WTC11 (cell line): ENCODE results near the gene MAMDC2. TPM values are rescaled to one million over a fixed set of nuclear protein-coding genes. Genes with fewer than 3 reads are reported as not detected.

Source experiments
- ATAC-seq: fragments of 200-7000 bp; cut with Tn5 transposase; 2 replicates; pipeline ENCODE4 v1.10.0; 2021; ENCODE audit warnings: mild to moderate bottlenecking, moderate library complexity
- Bru-seq: library from RNA; stranded (reverse); fragments of 400-500 nt; gene quantifications from one replicate; lab custom pipeline; 2021; lab: Mats Ljungman, UMichigan
- CTCF ChIA-PET: fragments of 300-600 bp; sonication (Branson Sonifier 250); formaldehyde crosslinking; loops from one replicate; lab custom pipeline; 2021; ENCODE audit warnings: antibody characterized with exemption; lab: Charles Lee
- POLR2A ChIA-PET: fragments of 350-600 bp; sonication (Branson Sonifier 250); formaldehyde crosslinking; loops from one replicate; lab custom pipeline; 2021; ENCODE audit warnings: antibody characterized with exemption; lab: Charles Lee
- DNase-seq: peaks from one replicate; pipeline ENCODE4 v3.0.0; 2021; ENCODE audit warnings: low spot score
- H3K27ac Mint-ChIP-seq: 2 replicates; pipeline ENCODE4 v1.8.0; 2021; ENCODE audit warnings: mixed read lengths
- H3K27me3 Mint-ChIP-seq: 2 replicates; pipeline ENCODE4 v1.8.0; 2021; ENCODE audit warnings: low read depth, mild to moderate bottlenecking, moderate library complexity, mixed read lengths
- H3K36me3 Mint-ChIP-seq: 2 replicates; pipeline ENCODE4 v1.8.0; 2021; ENCODE audit warnings: mixed read lengths
- H3K4me1 Mint-ChIP-seq: 2 replicates; pipeline ENCODE4 v1.8.0; 2022; ENCODE audit warnings: mixed read lengths
- H3K4me3 Mint-ChIP-seq: 2 replicates; pipeline ENCODE4 v1.8.0; 2021; ENCODE audit warnings: mild to moderate bottlenecking, moderate library complexity, mixed read lengths
- H3K9me3 Mint-ChIP-seq: 2 replicates; pipeline ENCODE4 v1.8.0; 2021; ENCODE audit warnings: mixed read lengths
- ELF4 ChIP-seq: sonication (generic); formaldehyde crosslinking; IDR thresholded peaks from 2 replicates; pipeline ENCODE4 v1.8.1; 2022; ENCODE audit warnings: low read depth, mild to moderate bottlenecking, moderate library complexity, missing genetic modification reagents
- JAZF1 ChIP-seq: fragments of 250-450 bp; sonication (Bioruptor Pico); IDR thresholded peaks from 2 replicates; pipeline ENCODE4 v1.9.0; 2021; ENCODE audit warnings: moderate library complexity, mild to moderate bottlenecking, inconsistent platforms
- TEAD1 ChIP-seq: sonication (generic); formaldehyde crosslinking; IDR thresholded peaks from 2 replicates; pipeline ENCODE4 v1.8.0; 2022; ENCODE audit warnings: mild to moderate bottlenecking, missing genetic modification reagents
- ZNF263 ChIP-seq: sonication (generic); formaldehyde crosslinking; IDR thresholded peaks from 2 replicates; pipeline ENCODE4 v1.8.1; 2022; ENCODE audit warnings: low read depth, mild to moderate bottlenecking, moderate library complexity, missing genetic modification reagents
- long read RNA-seq, 3 experiments: library from RNA in 1 of 3; library from capped mRNA in 1 of 3; library from polyadenylated mRNA in 1 of 3; unstranded in 2 of 3; stranded (forward) in 1 of 3; transcript quantifications; one replicate each; pipeline ENCODE4 v2.0.0, GENCODE V29; 2021
- total RNA-seq: library from RNA; stranded (reverse); gene quantifications from 3 replicates; pipeline ENCODE4 v1.2.3, GENCODE V29; 2021
- TF ChIP-seq, protein P1 (sequence below): sonication (generic); formaldehyde crosslinking; IDR thresholded peaks from 2 replicates; pipeline ENCODE4 v1.8.0; 2022; ENCODE audit warnings: missing genetic modification reagents
- TF ChIP-seq, protein P2 (sequence below): sonication (generic); formaldehyde crosslinking; IDR thresholded peaks from 2 replicates; pipeline ENCODE4 v1.8.1; 2023; ENCODE audit warnings: mild to moderate bottlenecking, missing genetic modification reagents
- TF ChIP-seq, protein P3 (sequence below): sonication (generic); formaldehyde crosslinking; IDR thresholded peaks from 2 replicates; pipeline ENCODE4 v1.8.1; 2023; ENCODE audit warnings: mild to moderate bottlenecking, missing genetic modification reagents
- TF ChIP-seq, protein P4 (sequence below): sonication (generic); formaldehyde crosslinking; IDR thresholded peaks from 2 replicates; pipeline ENCODE4 v1.8.1; 2023; ENCODE audit warnings: mild to moderate bottlenecking, missing genetic modification reagents, borderline replicate concordance
- TF ChIP-seq, protein P5 (sequence below): sonication (generic); formaldehyde crosslinking; IDR thresholded peaks from 2 replicates; pipeline ENCODE4 v1.8.0; 2023; ENCODE audit warnings: missing genetic modification reagents

Gene MAMDC2, protein sequence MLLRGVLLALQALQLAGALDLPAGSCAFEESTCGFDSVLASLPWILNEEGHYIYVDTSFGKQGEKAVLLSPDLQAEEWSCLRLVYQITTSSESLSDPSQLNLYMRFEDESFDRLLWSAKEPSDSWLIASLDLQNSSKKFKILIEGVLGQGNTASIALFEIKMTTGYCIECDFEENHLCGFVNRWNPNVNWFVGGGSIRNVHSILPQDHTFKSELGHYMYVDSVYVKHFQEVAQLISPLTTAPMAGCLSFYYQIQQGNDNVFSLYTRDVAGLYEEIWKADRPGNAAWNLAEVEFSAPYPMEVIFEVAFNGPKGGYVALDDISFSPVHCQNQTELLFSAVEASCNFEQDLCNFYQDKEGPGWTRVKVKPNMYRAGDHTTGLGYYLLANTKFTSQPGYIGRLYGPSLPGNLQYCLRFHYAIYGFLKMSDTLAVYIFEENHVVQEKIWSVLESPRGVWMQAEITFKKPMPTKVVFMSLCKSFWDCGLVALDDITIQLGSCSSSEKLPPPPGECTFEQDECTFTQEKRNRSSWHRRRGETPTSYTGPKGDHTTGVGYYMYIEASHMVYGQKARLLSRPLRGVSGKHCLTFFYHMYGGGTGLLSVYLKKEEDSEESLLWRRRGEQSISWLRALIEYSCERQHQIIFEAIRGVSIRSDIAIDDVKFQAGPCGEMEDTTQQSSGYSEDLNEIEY
- total RNA-seq (6.0 to 6.3 TPM (median 6.3 TPM) in 3 replicates), Bru-seq, nascent RNA (percentile 54 among the genes with signal in this experiment)
- long read RNA-seq, experiment 1, transcript MAMDC2-201 (14 exons, 3,616 nt), result major isoform, 38 of 56 reads
- long read RNA-seq, experiment 1, partial matches to known transcripts, result 10 of 56 reads
- long read RNA-seq, experiment 1, other reads (novel, unspliced or antisense), result 8 of 56 reads
- long read RNA-seq, experiment 2, transcript MAMDC2-201 (14 exons, 3,616 nt), result major isoform, 6 of 13 reads
- long read RNA-seq, experiment 2, partial matches to known transcripts, result 7 of 13 reads
- long read RNA-seq, experiment 2, other reads (novel, unspliced or antisense), result 0 of 13 reads
- long read RNA-seq, experiment 3, partial matches to known transcripts, result 1 of 6 reads
- long read RNA-seq, experiment 3, other reads (novel, unspliced or antisense), result 2 of 6 reads

DNA sequence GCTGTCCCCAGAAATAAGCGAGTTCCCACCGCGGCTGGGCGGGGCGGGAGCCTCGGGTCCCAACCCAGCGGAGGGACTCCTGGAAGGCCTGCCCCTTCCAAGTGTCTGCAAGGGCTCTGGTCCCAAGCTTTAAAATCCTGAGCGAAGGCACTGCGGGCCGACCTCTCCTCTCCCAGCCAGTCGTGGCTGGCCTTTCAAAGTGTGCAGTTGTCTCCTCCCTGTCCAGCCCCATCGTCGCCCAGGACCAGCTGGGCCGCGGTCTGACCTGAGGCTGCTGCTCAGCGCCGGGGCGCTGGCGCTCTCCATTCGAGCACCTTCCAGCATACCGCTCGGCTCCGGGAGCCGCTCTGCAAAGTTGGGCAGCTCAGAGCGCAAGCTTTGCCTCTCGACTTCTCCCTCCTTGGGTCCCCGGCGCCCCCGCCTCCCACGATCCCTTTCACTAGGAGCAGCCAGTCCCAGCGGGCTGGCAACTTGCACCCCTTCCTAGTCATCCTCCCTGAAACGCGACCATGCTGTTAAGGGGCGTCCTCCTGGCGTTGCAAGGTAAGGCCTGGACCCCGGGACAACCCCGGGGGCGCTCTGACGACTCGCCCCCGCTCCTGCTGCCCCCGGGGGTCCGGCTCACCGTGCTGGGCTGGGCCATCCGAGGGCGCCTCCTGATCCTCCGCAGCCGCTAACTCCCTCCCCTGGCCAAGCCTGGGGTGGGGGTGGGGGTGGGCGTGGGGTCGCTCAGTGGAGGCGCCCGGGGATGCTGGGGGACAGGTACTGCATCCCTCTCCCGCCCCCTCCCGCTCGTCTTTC is at the start of gene MAMDC2:
Gene MAMDC2 (plus strand): TSS at position 160 of the 801 bp plus-strand sequence. CDS start 350 bp downstream, at position 510.
- H3K27me3 Mint-ChIP-seq, result peaks cover 33% of the 10 kb centered on the region
- ATAC-seq, result peak; percentile 66
- DNase-seq, result peak; percentile 70
- peak within 1 kb of the TSS; percentile 66 for H3K27ac Mint-ChIP-seq
- TF ChIP-seq ELF4 (0 out of 2 replicates have a peak, but pooled peaks have one; percentile 28), ZNF263 (CRISPR knock-in tag) (no peak), JAZF1 (CRISPR knock-in tag) (no peak), TEAD1 (CRISPR knock-in tag) (0 out of 2 replicates have a peak, but pooled peaks have one; percentile 38)
- TF ChIP-seq, protein P1, sequence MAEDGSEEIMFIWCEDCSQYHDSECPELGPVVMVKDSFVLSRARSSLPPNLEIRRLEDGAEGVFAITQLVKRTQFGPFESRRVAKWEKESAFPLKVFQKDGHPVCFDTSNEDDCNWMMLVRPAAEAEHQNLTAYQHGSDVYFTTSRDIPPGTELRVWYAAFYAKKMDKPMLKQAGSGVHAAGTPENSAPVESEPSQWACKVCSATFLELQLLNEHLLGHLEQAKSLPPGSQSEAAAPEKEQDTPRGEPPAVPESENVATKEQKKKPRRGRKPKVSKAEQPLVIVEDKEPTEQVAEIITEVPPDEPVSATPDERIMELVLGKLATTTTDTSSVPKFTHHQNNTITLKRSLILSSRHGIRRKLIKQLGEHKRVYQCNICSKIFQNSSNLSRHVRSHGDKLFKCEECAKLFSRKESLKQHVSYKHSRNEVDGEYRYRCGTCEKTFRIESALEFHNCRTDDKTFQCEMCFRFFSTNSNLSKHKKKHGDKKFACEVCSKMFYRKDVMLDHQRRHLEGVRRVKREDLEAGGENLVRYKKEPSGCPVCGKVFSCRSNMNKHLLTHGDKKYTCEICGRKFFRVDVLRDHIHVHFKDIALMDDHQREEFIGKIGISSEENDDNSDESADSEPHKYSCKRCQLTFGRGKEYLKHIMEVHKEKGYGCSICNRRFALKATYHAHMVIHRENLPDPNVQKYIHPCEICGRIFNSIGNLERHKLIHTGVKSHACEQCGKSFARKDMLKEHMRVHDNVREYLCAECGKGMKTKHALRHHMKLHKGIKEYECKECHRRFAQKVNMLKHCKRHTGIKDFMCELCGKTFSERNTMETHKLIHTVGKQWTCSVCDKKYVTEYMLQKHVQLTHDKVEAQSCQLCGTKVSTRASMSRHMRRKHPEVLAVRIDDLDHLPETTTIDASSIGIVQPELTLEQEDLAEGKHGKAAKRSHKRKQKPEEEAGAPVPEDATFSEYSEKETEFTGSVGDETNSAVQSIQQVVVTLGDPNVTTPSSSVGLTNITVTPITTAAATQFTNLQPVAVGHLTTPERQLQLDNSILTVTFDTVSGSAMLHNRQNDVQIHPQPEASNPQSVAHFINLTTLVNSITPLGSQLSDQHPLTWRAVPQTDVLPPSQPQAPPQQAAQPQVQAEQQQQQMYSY (CRISPR knock-in tag), result no peak
- TF ChIP-seq, protein P2, sequence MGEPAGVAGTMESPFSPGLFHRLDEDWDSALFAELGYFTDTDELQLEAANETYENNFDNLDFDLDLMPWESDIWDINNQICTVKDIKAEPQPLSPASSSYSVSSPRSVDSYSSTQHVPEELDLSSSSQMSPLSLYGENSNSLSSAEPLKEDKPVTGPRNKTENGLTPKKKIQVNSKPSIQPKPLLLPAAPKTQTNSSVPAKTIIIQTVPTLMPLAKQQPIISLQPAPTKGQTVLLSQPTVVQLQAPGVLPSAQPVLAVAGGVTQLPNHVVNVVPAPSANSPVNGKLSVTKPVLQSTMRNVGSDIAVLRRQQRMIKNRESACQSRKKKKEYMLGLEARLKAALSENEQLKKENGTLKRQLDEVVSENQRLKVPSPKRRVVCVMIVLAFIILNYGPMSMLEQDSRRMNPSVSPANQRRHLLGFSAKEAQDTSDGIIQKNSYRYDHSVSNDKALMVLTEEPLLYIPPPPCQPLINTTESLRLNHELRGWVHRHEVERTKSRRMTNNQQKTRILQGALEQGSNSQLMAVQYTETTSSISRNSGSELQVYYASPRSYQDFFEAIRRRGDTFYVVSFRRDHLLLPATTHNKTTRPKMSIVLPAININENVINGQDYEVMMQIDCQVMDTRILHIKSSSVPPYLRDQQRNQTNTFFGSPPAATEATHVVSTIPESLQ (CRISPR knock-in tag), result no peak
- TF ChIP-seq, protein P3, sequence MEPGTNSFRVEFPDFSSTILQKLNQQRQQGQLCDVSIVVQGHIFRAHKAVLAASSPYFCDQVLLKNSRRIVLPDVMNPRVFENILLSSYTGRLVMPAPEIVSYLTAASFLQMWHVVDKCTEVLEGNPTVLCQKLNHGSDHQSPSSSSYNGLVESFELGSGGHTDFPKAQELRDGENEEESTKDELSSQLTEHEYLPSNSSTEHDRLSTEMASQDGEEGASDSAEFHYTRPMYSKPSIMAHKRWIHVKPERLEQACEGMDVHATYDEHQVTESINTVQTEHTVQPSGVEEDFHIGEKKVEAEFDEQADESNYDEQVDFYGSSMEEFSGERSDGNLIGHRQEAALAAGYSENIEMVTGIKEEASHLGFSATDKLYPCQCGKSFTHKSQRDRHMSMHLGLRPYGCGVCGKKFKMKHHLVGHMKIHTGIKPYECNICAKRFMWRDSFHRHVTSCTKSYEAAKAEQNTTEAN (CRISPR knock-in tag), result no peak
- TF ChIP-seq, protein P4, sequence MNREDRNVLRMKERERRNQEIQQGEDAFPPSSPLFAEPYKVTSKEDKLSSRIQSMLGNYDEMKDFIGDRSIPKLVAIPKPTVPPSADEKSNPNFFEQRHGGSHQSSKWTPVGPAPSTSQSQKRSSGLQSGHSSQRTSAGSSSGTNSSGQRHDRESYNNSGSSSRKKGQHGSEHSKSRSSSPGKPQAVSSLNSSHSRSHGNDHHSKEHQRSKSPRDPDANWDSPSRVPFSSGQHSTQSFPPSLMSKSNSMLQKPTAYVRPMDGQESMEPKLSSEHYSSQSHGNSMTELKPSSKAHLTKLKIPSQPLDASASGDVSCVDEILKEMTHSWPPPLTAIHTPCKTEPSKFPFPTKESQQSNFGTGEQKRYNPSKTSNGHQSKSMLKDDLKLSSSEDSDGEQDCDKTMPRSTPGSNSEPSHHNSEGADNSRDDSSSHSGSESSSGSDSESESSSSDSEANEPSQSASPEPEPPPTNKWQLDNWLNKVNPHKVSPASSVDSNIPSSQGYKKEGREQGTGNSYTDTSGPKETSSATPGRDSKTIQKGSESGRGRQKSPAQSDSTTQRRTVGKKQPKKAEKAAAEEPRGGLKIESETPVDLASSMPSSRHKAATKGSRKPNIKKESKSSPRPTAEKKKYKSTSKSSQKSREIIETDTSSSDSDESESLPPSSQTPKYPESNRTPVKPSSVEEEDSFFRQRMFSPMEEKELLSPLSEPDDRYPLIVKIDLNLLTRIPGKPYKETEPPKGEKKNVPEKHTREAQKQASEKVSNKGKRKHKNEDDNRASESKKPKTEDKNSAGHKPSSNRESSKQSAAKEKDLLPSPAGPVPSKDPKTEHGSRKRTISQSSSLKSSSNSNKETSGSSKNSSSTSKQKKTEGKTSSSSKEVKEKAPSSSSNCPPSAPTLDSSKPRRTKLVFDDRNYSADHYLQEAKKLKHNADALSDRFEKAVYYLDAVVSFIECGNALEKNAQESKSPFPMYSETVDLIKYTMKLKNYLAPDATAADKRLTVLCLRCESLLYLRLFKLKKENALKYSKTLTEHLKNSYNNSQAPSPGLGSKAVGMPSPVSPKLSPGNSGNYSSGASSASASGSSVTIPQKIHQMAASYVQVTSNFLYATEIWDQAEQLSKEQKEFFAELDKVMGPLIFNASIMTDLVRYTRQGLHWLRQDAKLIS (CRISPR knock-in tag), result no peak
- TF ChIP-seq, protein P5, sequence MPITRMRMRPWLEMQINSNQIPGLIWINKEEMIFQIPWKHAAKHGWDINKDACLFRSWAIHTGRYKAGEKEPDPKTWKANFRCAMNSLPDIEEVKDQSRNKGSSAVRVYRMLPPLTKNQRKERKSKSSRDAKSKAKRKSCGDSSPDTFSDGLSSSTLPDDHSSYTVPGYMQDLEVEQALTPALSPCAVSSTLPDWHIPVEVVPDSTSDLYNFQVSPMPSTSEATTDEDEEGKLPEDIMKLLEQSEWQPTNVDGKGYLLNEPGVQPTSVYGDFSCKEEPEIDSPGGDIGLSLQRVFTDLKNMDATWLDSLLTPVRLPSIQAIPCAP, result 0 out of 2 replicates have a peak, but pooled peaks have one; percentile 18
- peaks cover 7% of the 10 kb centered on the region for H3K36me3 Mint-ChIP-seq
- POLR2A ChIA-PET, result interaction anchor here (1.0 to 1.8 kb wide), 2 partner anchors 52 to 67 kb away, joined by 3 to 6 read pairs; no protein-coding TSS in a partner anchor
- CTCF ChIA-PET, result interaction anchor here (1.0 to 3.8 kb wide), 4 partner anchors 30 to 186 kb away, joined by 3 to 28 read pairs (median 16); no protein-coding TSS in a partner anchor
- peaks cover 3% of the 10 kb centered on the region for H3K9me3 Mint-ChIP-seq
- H3K4me1 Mint-ChIP-seq, result peaks cover 48% of the 10 kb centered on the region
- peak within 1 kb of the TSS; percentile 83 for H3K4me3 Mint-ChIP-seq
